ENCODE measurements around the gene ARHGEF6. TPM values are rescaled to one million over a fixed set of nuclear protein-coding genes. Genes with fewer than 3 reads are reported as not detected.
"Not testable (repeated sequence)": the region's sequence is repeated elsewhere in the genome, so short reads cannot be mapped to it uniquely, and the experiment has no call there.

ARHGEF6 gene, protein sequence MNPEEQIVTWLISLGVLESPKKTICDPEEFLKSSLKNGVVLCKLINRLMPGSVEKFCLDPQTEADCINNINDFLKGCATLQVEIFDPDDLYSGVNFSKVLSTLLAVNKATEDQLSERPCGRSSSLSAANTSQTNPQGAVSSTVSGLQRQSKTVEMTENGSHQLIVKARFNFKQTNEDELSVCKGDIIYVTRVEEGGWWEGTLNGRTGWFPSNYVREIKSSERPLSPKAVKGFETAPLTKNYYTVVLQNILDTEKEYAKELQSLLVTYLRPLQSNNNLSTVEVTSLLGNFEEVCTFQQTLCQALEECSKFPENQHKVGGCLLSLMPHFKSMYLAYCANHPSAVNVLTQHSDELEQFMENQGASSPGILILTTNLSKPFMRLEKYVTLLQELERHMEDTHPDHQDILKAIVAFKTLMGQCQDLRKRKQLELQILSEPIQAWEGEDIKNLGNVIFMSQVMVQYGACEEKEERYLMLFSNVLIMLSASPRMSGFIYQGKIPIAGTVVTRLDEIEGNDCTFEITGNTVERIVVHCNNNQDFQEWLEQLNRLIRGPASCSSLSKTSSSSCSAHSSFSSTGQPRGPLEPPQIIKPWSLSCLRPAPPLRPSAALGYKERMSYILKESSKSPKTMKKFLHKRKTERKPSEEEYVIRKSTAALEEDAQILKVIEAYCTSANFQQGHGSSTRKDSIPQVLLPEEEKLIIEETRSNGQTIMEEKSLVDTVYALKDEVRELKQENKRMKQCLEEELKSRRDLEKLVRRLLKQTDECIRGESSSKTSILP
- 37.4 and 38.0 TPM in 2 replicates for total RNA-seq

DNA sequence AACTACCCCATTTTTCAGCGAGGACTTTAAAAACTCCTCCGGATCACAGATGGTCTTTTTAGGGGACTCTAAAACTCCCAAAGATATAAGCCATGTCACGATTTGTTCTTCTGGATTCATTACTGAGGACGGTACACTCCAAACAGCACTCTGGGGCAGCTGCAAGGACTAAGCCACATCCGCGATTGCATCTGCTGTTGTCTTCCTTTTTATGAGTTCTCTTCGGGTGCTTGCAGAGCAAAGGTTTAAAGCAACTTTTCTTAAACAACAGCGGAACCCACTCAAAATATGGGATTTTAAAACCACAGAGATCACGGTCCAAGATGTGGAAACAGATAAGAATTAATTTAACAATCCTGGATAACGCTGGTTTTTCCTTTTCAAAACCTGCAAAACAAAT, at the start of gene ARHGEF6:
TSS of gene ARHGEF6 (minus strand) at position 170 of the 400 bp plus-strand sequence. CDS start at position 120, 50 bp downstream.
- peaks cover 11% of the 10 kb centered on the region for H3K36me3 Mint-ChIP-seq (ENCODE audit: low read depth)
- intact Hi-C loops (cut with micrococcal nuclease) = loop anchor here (1.0 to 5.0 kb wide), 2 partner anchors 12 to 87 kb away; no protein-coding TSS in a partner anchor
- no peaks in the 10 kb centered on the region for H3K27me3 Mint-ChIP-seq
- peaks cover 53% of the 10 kb centered on the region for H3K4me1 Mint-ChIP-seq
- DNase-seq = peak; percentile 81
- H3K4me3 Mint-ChIP-seq = peak within 1 kb of the TSS; percentile 86
- no peaks in the 10 kb centered on the region for H3K9me3 Mint-ChIP-seq
- H3K27ac Mint-ChIP-seq = peak within 1 kb of the TSS; percentile 94

DNA sequence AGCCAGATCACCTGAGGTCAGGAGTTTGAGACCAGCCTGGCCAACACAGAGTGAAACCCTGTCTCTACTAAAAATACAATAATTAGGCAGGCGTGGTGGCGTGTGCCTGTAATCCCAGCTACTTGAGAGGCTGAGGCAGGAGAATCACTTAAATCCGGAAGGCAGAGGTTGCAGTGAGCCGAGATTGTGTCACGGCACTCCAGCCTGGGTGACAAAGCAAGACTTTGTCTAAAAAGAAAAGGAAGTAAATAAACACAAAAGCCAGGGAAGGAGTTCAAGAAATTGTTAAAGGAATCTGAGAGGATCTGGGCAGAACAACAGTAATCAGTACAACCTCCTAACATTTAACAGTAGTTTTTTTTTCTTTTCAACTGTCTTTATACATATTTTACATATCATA, 48.7 kb upstream of the ARHGEF6 start:
- Mint-ChIP-seq H3K4me3 (no peak overlapping the region), H3K36me3 (ENCODE audit: low read depth) (peaks cover 12% of the 10 kb centered on the region), H3K27me3 (no peaks in the 10 kb centered on the region), H3K9me3 (peaks cover 8% of the 10 kb centered on the region), H3K4me1 (no peaks in the 10 kb centered on the region), H3K27ac (no peak overlapping the region)
- no peak for DNase-seq
- intact Hi-C loops (cut with micrococcal nuclease) = no loop called here

DNA sequence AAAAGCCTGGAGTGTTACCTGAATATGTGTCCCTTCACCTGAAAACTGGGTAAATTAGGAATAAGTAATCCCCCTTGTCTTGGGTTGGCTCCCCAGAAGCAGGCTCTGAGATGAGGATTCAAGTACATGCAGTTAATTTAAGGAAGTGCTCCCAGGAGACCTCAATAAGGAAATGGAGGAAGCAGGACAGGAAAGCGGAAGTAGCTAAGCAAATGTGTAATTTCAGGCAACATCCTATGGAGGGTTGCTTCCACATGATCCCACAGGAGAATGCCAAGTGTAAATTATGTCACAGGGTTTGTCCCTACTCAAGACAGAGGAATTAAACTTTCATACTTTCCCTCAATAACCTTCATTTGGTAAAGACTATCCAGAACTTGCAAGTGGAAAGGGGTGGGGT, 48.1 kb upstream of the ARHGEF6 start:
- Mint-ChIP-seq H3K27me3 (no peaks in the 10 kb centered on the region), H3K27ac (no peak overlapping the region), H3K9me3 (peaks cover 8% of the 10 kb centered on the region), H3K4me3 (no peak overlapping the region), H3K4me1 (no peaks in the 10 kb centered on the region), H3K36me3 (ENCODE audit: low read depth) (peaks cover 12% of the 10 kb centered on the region)
- intact Hi-C loops (cut with micrococcal nuclease) = no loop called here
- no peak for DNase-seq

DNA sequence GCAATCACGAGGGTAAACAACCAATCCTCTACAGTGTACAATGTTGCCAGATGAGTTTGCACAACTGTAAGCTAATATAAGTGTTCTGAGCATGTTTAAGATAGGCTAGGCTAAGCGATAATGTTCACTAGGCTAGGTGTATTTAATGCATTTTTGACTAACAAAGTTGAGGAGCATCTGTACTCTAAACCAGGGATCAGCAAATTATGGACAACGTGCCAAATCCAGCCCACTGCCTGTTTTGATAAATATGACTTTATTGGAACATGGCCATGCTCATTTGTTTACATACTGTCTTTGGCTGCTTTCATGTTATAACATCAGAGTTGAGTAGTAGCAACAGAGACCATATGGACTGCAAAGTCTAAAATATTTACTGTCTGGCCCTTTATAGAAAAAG, 46.3 kb upstream of the ARHGEF6 start:
- Mint-ChIP-seq H3K4me3 (no peak overlapping the region), H3K4me1 (no peaks in the 10 kb centered on the region), H3K36me3 (ENCODE audit: low read depth) (peaks cover 12% of the 10 kb centered on the region), H3K27ac (no peak overlapping the region), H3K27me3 (no peaks in the 10 kb centered on the region), H3K9me3 (peaks cover 8% of the 10 kb centered on the region)
- intact Hi-C loops (cut with micrococcal nuclease) = no loop called here
- no peak for DNase-seq

DNA sequence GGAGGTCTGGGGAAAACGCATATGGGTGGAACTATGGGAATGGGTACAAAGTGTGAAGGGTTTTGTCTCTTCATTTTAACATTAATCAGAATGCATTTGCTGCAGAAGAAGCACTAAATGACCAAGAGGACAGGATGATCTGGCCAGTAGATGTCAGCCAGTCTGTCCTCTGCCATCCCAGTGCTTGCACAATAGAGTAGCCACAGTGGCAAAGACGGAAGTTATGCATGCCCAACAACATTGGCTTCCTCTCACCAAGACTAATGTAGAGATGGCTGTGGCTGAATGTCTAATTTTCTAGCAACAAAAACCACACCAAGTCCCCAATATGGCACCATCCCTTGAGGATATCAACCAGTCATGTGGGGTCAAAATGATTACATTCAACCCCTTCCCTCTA, 45.0 kb upstream of the ARHGEF6 start:
- Mint-ChIP-seq H3K27me3 (no peaks in the 10 kb centered on the region), H3K9me3 (peaks cover 8% of the 10 kb centered on the region)

DNA sequence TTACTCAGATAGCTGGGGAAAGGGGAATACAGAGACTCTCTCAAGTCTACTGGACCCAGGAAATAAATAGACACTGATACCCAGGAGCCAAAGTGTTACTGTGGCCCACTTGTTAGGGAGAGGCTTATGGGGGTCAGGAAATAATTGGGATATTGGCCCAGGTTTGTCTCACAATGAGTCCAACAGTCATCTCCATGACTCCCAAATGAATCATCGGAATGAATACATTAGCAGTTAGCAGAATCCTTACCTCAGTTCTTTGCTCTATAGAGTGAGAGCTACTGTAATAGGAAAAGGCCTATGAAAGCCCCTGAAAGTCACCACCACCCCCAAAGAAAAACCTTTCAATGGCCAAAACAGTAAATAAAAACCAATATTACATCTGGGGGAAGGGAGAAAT, 42.4 kb upstream of the ARHGEF6 start:
- DNase-seq = no peak
- H3K9me3 Mint-ChIP-seq = peaks cover 9% of the 10 kb centered on the region
- no peaks in the 10 kb centered on the region for H3K27me3 Mint-ChIP-seq
- H3K36me3 Mint-ChIP-seq (ENCODE audit: low read depth) = peaks cover 15% of the 10 kb centered on the region
- intact Hi-C loops (cut with micrococcal nuclease) = no loop called here
- H3K27ac Mint-ChIP-seq = no peak overlapping the region
- H3K4me3 Mint-ChIP-seq = no peak overlapping the region
- no peaks in the 10 kb centered on the region for H3K4me1 Mint-ChIP-seq

More for the DNA sequence above, 45.0 kb upstream of the ARHGEF6 start:
- H3K36me3 Mint-ChIP-seq (ENCODE audit: low read depth) = peaks cover 9% of the 10 kb centered on the region
- H3K27ac Mint-ChIP-seq = no peak overlapping the region
- H3K4me1 Mint-ChIP-seq = no peaks in the 10 kb centered on the region
- no peak for DNase-seq
- intact Hi-C loops (cut with micrococcal nuclease) = no loop called here
- no peak overlapping the region for H3K4me3 Mint-ChIP-seq

DNA sequence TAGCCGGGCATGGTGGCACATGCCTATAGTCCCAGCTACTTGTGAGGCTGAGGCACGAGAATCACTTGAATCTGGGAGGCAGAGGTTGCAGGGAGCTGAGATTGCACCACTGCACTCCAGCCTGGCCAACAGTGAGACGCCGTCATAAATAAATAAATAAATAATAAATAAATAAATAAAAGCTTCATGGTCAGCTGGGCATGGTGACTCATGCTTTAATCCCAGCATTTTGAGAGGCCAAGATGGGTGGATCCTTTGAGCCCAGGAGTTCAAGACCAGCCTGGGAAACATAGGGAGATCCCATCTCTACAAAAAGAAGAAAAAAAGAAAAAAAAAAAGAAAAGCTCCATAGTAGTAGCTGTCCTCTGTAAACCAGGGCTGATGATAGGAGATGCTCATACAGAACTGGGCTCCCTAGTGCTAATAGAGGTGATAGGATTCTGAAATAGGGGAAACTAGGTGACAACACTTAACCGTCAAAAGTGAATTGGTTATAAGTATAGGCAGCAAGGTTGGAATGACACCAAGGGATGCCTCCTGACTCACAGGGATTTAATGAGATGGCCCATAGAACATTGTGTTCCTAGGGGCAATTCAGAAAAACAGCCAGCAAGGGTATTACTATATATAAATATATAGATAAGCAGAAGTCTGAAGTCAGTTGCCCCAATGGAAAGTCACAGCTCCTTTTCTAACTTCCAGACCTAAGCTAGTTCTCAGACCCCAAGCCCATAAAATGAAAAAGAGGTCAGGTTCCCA, 41.8 kb upstream of the ARHGEF6 start:
- H3K4me1 Mint-ChIP-seq = no peaks in the 10 kb centered on the region
- no peak overlapping the region for H3K27ac Mint-ChIP-seq
- no peak overlapping the region for H3K4me3 Mint-ChIP-seq
- intact Hi-C loops (cut with micrococcal nuclease) = no loop called here
- no peaks in the 10 kb centered on the region for H3K27me3 Mint-ChIP-seq
- H3K36me3 Mint-ChIP-seq (ENCODE audit: low read depth) = peaks cover 15% of the 10 kb centered on the region
- H3K9me3 Mint-ChIP-seq = peaks cover 9% of the 10 kb centered on the region
- DNase-seq = no peak

DNA sequence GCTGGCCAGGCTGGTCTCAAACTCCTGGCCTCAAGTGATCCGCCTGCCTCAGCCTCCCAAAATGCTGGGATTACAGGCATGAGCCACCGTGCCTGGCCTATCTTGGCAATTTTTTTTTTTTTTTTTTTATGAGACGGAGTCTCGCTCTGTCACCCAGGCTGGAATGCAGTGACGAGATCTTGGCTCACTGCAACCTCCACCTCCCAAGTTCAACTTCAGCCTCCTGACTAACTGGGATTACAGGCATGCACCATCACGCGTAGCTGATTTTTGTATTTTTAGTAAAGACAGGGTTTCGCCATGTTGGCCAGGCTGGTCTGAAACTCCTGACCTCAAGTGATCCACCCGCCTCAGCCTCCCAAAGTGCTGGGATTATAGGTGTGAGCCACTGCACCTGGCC, 39.0 kb upstream of the ARHGEF6 start:
- H3K9me3 Mint-ChIP-seq; DNase-seq; H3K27ac Mint-ChIP-seq; intact Hi-C loops (cut with micrococcal nuclease); H3K4me3 Mint-ChIP-seq; H3K27me3 Mint-ChIP-seq; H3K4me1 Mint-ChIP-seq: not testable (repeated sequence)
- peaks cover 13% of the 10 kb centered on the region for H3K36me3 Mint-ChIP-seq (ENCODE audit: low read depth)

DNA sequence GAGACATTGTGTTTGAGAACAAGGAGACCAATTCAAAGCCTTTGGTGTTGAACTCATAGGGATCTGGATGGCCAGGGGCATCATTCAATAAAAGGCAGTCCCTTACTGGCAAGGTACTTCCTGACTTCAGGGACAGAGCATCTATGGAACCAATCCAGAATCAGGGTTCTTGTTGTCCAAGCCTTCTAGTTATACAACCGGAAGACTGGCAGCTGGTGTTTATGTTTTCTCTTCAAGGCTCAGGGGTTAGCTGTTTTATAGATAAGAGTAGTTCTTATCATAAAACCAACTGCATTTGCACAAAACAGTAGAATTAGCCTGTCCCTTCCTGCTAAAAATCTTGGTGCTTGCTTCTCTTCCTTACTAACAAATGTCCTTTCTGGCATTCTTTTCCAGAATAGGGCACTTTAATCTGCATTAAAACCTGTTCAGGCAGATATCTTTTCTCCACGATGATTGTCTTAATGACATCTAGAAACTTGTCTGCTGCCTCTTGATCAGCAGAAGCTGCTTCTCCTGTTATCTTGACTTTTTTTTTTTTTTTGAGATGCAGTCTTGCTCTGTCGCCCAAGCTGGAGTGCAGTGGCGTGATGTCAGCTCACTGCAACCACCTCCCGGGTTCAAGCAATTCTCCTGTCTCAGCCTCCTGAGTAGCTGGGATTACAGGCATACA, 38.4 kb upstream of the ARHGEF6 start:
- no peak overlapping the region for H3K27ac Mint-ChIP-seq
- peaks cover 4% of the 10 kb centered on the region for H3K9me3 Mint-ChIP-seq
- DNase-seq = no peak
- peaks cover 2% of the 10 kb centered on the region for H3K4me1 Mint-ChIP-seq
- H3K4me3 Mint-ChIP-seq = no peak overlapping the region
- peaks cover 13% of the 10 kb centered on the region for H3K36me3 Mint-ChIP-seq (ENCODE audit: low read depth)
- H3K27me3 Mint-ChIP-seq = no peaks in the 10 kb centered on the region
- intact Hi-C loops (cut with micrococcal nuclease) = no loop called here

DNA sequence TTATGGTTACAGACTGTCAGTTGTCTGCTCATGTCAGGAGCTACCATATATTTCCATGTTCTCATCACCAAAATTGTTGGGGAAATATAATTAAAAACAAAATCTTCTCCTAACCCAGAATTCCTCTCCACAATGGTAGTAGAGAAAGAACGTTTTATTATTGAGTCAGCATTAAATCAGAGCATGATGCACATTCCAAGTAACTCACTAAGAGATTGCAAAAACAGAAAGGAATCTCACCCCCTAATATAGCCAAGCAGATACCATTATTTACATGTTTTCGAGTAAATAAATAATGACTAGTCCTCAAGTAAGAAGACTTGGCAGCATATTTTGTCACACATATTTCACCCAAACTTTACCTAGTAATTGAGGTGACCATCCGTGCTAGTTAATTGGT, 36.2 kb upstream of the ARHGEF6 start:
- DNase-seq = no peak
- Mint-ChIP-seq H3K36me3 (ENCODE audit: low read depth) (peaks cover 15% of the 10 kb centered on the region), H3K9me3 (peaks cover 4% of the 10 kb centered on the region), H3K4me3 (no peak overlapping the region), H3K27ac (no peak overlapping the region), H3K27me3 (no peaks in the 10 kb centered on the region), H3K4me1 (peaks cover 4% of the 10 kb centered on the region)
- intact Hi-C loops (cut with micrococcal nuclease) = no loop called here

DNA sequence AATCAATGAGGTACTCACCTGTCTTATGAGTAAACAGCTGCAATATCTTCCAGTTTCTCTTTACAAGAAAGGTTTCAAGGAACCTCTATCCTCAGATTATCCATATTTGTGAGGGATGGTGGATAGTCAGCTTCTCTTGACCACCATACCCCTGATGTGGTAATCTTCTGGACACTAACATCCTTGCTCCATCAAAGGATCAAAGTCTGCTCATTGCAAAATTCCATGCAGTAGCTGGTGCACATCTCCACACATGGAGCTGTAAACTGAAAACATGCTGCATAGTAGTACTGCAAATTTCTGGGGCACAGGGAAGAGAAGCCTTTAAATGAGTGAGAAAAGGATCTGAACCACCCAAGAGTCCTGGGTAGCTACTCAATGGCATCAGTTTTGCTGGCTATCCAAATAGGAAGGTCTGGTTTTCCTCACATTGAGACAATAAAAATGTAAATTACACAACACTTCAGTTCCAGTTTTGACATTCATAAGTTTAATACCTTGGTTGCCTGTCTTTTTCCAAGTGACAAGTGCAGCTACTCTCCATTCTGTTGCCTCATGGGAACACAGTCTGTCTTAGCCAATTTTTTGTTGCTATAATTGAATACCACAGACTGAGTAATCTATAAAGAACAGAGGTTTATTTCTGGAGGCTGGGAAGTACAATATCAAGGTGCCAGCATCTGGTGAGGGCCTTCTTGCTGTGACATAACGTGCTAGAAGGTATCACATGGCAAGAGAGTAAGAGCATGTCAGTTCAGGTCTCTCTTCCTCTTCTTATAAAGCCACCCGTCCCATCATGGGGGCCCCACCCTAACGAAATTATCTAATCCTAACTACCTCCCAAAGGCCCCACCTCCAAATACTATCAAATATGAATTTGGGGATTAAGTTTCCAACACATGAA, 34.4 kb upstream of the ARHGEF6 start:
- Mint-ChIP-seq H3K4me1 (peaks cover 8% of the 10 kb centered on the region), H3K27me3 (no peaks in the 10 kb centered on the region), H3K36me3 (ENCODE audit: low read depth) (peaks cover 13% of the 10 kb centered on the region), H3K27ac (no peak overlapping the region), H3K4me3 (no peak overlapping the region), H3K9me3 (peaks cover 4% of the 10 kb centered on the region)
- intact Hi-C loops (cut with micrococcal nuclease) = no loop called here
- DNase-seq = no peak

DNA sequence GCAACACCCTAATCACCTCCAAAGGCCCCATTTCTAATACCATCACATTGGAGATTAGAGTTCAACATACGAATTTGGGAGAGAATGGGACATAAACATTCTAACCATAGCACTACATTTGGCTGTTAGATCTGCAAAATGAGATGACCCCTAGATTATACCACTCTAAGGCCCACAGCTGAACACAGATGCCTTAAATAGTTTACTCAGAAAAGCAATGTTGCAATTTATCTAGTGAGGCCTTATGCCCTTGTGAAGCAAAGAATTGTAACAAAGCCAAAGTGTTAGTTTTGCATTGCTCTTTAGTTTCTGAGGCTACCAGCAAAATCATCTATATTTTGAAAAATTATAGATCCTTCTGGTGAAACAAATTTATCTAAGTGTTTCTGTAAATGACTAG, 31.6 kb upstream of the ARHGEF6 start:
- no peaks in the 10 kb centered on the region for H3K9me3 Mint-ChIP-seq
- no peak overlapping the region for H3K27ac Mint-ChIP-seq
- intact Hi-C loops (cut with micrococcal nuclease) = no loop called here
- no peaks in the 10 kb centered on the region for H3K27me3 Mint-ChIP-seq
- DNase-seq = no peak
- H3K36me3 Mint-ChIP-seq (ENCODE audit: low read depth) = peaks cover 8% of the 10 kb centered on the region
- no peak overlapping the region for H3K4me3 Mint-ChIP-seq
- H3K4me1 Mint-ChIP-seq = peaks cover 12% of the 10 kb centered on the region

DNA sequence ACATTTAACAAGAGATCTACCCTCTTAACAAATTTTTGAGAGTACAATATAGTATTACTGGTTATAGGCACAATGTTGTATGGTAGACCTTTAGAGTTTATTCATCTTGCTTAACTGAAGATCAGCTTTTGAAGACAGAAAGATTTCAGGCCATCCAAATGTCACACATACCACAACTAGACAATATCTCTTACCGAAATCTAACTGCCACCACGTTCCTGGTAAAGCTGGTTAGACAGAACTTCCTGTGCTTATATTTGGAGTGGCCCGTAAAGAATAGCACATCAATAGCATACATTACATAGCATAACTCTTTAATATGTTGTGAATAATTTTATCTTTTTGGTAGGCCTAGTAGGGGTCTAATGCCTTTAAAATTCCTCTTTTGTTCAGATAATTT, 29.8 kb upstream of the ARHGEF6 start:
- H3K9me3 Mint-ChIP-seq = peaks cover 3% of the 10 kb centered on the region
- peaks cover 6% of the 10 kb centered on the region for H3K36me3 Mint-ChIP-seq (ENCODE audit: low read depth)
- H3K4me1 Mint-ChIP-seq = peaks cover 16% of the 10 kb centered on the region
- H3K27me3 Mint-ChIP-seq = no peaks in the 10 kb centered on the region
- peak; percentile 60 for DNase-seq
- intact Hi-C loops (cut with micrococcal nuclease) = no loop called here
- peak overlapping the region; percentile 65 for H3K4me3 Mint-ChIP-seq
- H3K27ac Mint-ChIP-seq = peak overlapping the region; percentile 84
